NCI-H2227 treated with DMSO at 0.1 percent for 48 hours (cell line): Measurements from ENCODE around the gene PRELID2.
"Not testable (repeated sequence)": the region's sequence is repeated elsewhere in the genome, so short reads cannot be mapped to it uniquely, and the experiment has no call there.

Experiments
- DNase-seq: peaks from one replicate; lab custom pipeline; 2025; lab: John Stamatoyannopoulos, UW

Gene PRELID2

GRCh38 chr5:145743396-145744061 is 91.6 kb downstream of the PRELID2 start:
- no peak for DNase-seq

DNA sequence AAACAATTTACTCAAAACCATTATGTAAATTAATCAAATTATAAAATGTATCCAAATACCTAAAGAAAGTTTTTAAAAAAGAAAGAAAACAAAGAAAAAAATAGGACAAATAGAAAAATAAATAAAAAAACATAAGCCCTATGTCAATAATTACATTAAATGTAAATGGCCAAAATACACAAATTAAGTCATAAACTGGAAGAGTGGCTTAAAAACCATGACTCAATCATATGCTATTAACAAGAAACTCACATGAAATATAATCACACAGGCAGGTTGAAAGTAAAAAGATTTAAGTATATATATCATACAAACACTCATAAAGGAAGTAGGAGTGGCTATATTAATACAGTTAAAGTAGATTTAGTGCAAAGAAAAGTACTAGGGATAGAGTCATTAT is 95.3 kb downstream of the PRELID2 start:
- DNase-seq = no peak

DNA sequence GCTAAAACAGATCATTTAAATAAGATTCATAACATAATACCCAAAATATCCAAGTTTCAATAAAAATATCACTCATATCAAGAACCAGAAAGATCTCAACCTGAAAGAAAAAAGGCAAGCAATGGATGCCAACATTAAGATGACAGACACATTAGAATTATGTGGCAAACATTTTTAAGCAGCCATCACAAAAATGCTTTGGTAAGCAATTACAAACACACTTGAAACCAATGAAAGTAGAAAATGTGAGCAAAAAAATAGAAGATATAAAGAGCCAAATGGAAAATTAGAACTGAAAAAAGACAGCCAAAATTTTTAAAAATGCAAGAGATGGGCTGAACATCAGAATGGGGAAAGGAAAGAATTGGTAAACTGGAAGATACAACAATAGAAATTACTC is 96.9 kb downstream of the PRELID2 start:
- DNase-seq = no peak

DNA sequence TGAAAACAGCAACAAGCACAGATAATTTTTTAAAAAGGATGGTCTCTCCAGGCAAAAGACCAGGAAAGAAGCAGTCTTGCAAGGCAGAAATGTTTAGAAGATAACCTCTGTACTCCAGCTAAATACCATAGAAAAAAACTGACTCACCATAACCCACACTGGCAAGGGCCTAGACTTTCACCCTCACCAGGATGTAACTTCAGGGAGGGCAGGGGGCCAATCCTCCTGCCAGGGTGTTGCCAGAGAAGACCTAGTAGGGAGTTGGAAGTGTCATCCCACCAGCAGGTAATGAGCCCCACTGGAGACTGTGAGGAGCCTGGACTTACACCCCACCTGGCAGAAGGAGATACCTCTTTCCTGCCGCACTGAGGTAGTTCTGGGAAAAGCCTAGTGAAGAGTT is 97.6 kb downstream of the PRELID2 start:
- no peak for DNase-seq

GRCh38 chr5:145729956-145730355 is 105.2 kb downstream of the PRELID2 start:
- DNase-seq = not testable (repeated sequence)

DNA sequence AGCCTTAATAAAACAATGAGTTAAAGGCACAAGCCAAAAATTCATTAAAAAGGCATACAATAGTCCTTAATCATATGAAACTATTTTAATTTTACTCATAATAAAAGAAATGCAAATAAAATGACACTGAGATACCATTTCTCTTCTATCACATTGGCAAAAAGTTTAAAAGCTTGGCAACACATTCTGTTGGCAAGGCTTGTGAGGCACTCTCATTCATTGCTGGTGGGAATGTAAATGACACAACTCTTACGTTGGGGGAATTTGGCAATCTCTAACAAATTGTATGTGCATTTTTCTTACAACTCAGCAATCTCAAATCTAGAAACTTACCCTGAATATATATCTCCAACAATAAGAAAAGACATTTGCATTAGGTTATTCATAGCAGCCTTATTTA is 111.6 kb downstream of the PRELID2 start:
- no peak for DNase-seq

DNA sequence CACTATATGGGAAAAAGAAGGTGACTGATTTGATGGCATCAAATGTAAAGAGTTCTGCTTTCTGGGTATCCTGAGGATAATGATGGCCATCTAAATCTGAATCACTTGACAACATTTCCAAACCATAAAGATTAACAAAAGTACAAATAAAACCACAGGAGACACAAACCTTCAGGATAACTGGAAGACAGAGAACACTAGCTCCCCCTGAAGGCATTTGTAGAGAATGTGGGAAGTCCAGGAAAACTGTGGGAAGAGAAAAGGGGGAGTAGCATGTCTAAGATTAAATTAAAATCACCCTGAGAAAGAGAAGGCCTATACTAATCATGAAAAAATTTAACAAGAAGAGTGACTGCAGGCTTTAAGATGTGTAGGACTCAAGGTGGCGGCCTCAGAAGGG is 116.2 kb downstream of the PRELID2 start:
- DNase-seq = peak; percentile 3

- no peak for DNase-seq
Measured at GRCh38 chr5:145715412-145715811, 119.7 kb downstream of the PRELID2 start.

DNA sequence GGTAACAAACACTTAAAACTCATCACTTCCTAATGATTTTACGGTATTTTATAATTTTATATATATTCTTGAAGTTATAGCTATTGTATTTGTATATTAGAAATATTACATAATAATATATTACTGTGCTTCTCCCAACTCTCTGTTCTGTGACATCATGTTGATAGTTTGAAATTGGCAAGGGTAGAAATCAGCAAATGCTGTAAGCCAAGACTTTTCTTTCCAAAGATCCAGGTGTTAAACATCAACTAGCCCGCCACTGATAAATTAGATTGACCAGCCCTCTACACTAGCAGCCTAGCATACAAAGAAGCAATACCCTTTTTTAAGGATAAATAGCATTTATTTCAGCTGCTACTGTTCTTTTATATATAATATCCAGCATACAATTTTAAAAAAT is 122.9 kb downstream of the PRELID2 start:
- DNase-seq = no peak

DNA sequence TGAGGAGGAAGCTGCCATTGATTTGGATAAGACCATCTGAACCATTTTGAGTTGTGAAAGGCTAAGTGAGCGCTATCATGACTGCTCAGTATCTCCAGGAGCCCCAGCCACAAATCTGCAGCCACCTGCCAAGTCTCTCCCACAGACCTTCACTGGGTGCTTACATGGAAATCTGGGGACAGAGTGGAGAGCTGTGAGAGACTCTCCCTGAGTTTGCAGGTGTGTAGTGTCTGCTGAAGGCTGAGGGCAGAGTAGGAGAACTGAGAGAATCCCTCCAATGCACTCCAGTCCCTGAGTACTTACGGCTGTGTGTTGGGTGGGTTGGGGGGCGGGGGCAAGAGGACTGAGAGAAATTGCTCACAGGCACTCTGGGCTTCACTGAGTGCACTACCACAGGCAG is 123.7 kb downstream of the PRELID2 start:
- DNase-seq = peak; percentile 29
